ENCODE measurements around the gene ZMAT1.

Gene ZMAT1

DNA sequence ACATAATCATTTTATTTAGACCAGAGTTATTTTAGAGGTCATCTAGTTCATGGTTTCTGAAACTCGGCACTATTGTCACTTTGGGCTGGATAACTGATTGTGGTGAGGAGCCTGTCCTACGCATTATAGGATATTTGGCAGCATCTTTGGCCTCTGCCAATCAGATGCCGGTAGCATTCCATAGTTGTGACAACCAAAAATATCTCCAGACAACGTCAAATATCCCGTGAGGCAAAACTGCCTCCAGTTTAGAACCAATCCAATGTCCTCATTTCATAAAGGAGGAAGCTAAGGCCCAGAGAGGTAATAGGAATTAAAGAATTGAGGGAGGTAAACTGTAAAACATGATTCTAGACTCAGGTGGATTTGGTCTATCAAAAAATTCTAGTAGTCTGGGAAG, 6.1 kb downstream of the ZMAT1 start:
- no peak for TF ChIP-seq SIN3A (IDR thresholded peaks at IDR 0.05; ENCODE audit: borderline replicate concordance, insufficient read depth, low read length)
- TF ChIP-seq, protein P1, sequence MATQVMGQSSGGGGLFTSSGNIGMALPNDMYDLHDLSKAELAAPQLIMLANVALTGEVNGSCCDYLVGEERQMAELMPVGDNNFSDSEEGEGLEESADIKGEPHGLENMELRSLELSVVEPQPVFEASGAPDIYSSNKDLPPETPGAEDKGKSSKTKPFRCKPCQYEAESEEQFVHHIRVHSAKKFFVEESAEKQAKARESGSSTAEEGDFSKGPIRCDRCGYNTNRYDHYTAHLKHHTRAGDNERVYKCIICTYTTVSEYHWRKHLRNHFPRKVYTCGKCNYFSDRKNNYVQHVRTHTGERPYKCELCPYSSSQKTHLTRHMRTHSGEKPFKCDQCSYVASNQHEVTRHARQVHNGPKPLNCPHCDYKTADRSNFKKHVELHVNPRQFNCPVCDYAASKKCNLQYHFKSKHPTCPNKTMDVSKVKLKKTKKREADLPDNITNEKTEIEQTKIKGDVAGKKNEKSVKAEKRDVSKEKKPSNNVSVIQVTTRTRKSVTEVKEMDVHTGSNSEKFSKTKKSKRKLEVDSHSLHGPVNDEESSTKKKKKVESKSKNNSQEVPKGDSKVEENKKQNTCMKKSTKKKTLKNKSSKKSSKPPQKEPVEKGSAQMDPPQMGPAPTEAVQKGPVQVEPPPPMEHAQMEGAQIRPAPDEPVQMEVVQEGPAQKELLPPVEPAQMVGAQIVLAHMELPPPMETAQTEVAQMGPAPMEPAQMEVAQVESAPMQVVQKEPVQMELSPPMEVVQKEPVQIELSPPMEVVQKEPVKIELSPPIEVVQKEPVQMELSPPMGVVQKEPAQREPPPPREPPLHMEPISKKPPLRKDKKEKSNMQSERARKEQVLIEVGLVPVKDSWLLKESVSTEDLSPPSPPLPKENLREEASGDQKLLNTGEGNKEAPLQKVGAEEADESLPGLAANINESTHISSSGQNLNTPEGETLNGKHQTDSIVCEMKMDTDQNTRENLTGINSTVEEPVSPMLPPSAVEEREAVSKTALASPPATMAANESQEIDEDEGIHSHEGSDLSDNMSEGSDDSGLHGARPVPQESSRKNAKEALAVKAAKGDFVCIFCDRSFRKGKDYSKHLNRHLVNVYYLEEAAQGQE (IDR thresholded peaks at IDR 0.05; ENCODE audit: insufficient read depth in 1 of 2, low read depth in 2 of 2, low read length in 2 of 2), result no peak
- TF ChIP-seq TAF1 (IDR thresholded peaks at IDR 0.05; ENCODE audit: borderline replicate concordance, insufficient read depth, low read length), result no peak
- no peak for TF ChIP-seq POLR2AphosphoS5 (IDR thresholded peaks at IDR 0.05; ENCODE audit: low read depth, low read length)
- TF ChIP-seq FOXP2 (optimal IDR thresholded peaks at IDR 0.05; ENCODE audit: borderline replicate concordance, extremely low read depth, extremely low read length, insufficient read depth), result no peak

DNA sequence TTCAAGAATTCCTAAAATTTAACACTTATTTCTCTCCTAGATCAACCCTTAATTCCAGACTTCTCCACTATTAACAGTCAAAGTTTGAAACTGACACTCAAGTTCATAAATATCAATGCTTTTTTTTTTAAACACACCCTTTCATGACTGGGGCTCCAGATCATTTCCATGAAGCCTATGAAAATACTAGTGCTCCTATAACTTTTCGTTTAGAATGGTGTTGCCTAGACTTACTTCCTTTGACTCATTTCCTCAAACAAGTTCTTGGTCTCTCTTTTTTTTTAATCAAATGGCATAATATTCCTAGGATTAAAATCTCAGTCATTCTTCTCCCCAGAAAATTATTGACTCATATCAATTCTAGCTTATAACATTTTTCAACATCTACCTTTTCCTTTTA, 13.1 kb downstream of the ZMAT1 start:
- TF ChIP-seq POLR2AphosphoS5 (IDR thresholded peaks at IDR 0.05; ENCODE audit: low read depth, low read length) (no peak), SIN3A (IDR thresholded peaks at IDR 0.05; ENCODE audit: borderline replicate concordance, insufficient read depth, low read length) (no peak), FOXP2 (optimal IDR thresholded peaks at IDR 0.05; ENCODE audit: borderline replicate concordance, extremely low read depth, extremely low read length, insufficient read depth) (no peak), TAF1 (IDR thresholded peaks at IDR 0.05; ENCODE audit: borderline replicate concordance, insufficient read depth, low read length) (no peak)
- TF ChIP-seq, protein P1 (IDR thresholded peaks at IDR 0.05; ENCODE audit: insufficient read depth in 1 of 2, low read depth in 2 of 2, low read length in 2 of 2), result no peak

DNA sequence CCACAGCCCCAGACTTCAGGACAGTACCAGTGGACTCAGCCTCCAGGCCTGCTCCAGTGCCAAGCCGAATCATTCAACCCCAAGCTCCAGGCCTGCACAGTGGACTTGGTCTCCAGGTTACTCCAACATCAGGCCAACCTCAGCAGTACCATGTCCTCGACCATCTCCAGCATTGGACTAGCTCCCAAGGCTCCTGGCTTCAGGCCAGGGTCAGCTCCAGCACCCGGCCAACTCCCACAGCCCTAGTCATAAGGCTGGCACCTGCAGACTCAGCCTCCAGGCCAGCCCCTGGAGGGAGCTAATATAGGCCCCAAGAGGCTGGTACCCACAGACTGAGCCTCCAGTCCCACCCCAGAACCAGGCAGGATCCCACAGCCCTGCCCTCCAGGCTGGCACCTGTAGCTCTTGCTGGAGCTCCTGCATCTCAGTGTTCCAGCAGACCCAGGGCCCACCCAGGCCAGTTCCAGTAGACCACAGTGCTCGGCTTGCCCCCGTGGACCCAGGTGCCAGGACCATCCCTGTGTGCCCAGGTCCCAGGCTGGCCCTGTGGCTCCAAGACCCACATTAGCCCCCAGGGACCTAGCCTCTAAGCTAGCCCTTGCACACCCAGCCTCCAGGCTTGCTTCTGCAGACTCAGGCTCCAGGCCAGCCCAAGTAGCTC, 25.6 kb downstream of the ZMAT1 start:
- TF ChIP-seq POLR2AphosphoS5 (IDR thresholded peaks at IDR 0.05; ENCODE audit: low read depth, low read length) (no peak), SIN3A (IDR thresholded peaks at IDR 0.05; ENCODE audit: borderline replicate concordance, insufficient read depth, low read length) (no peak), TAF1 (IDR thresholded peaks at IDR 0.05; ENCODE audit: borderline replicate concordance, insufficient read depth, low read length) (no peak), FOXP2 (optimal IDR thresholded peaks at IDR 0.05; ENCODE audit: borderline replicate concordance, extremely low read depth, extremely low read length, insufficient read depth) (no peak)
- TF ChIP-seq, protein P1 (IDR thresholded peaks at IDR 0.05; ENCODE audit: insufficient read depth in 1 of 2, low read depth in 2 of 2, low read length in 2 of 2), result no peak

DNA sequence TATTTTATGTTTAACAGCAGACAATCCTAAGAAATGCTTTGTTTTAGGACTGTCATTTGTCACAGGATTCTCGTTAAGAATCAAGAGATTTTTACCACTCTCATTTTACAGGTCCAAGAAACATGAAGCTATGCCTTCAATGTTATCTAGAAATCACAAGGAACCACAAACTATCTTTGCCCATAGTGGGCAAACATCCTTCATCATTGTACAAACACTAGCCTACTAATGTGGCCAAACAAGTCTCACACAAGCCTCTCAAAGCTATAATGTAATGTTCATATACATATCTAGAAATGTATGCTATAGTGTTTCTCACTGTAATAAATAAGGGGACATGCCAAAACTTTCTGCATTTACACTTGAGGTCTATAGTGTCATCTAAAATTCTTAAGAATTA, 26.8 kb downstream of the ZMAT1 start:
- TF ChIP-seq, protein P1 (IDR thresholded peaks at IDR 0.05; ENCODE audit: insufficient read depth in 1 of 2, low read depth in 2 of 2, low read length in 2 of 2), result no peak
- no peak for TF ChIP-seq POLR2AphosphoS5 (IDR thresholded peaks at IDR 0.05; ENCODE audit: low read depth, low read length)
